ENCODE data around the gene RNF125. TPM values are rescaled to one million over a fixed set of nuclear protein-coding genes. Genes with fewer than 3 reads are reported as not detected.

The RNF125 gene
- total RNA-seq, 6 experiments from 2014 or later: 2.9 to 14.1 (median 5.8) TPM

DNA sequence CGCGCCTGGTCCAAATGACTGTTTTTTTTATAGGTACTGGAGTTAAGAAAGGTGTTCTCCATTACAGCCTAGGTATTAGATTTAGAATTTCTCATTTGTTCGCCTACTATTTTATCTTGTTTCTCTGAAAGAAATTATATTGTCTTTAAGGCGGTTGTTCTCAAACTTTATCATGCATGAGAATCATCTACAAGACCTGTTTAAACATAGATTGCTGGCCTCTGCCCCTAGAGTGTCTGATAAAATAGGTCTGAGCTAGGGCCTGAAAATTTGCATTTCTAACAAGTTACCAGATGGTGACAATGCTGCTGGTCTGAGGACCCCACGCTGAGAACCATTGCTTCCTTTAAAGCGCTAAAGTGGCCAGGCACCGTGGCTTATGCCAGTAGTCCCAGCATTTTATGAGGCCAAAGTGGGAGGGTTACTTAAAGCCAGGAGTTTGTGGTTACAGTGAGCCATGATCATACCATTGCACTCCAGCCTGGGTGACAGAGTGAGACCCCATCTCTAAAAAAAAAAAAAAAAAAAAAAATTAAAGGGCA lies 39.1 kb downstream of the RNF125 start:
- peaks cover 0 to 6% (median 0%) of the 10 kb centered on the region in 4 donors for H3K4me1 ChIP-seq
- H3K27me3 ChIP-seq: no peaks in the 10 kb centered on the region
- no peak overlapping the region for H3K4me3 ChIP-seq
- DNase-seq (no peak), ATAC-seq (no peak)
- no peaks in the 10 kb centered on the region for H3K9me3 ChIP-seq
- H3K36me3 ChIP-seq: no peaks in the 10 kb centered on the region
- no peak overlapping the region for H3K27ac ChIP-seq
- intact Hi-C loops (cut with DNase I): no loop called here
- 88% methylated on average over 7 of the region's 7 CpGs for WGBS (ENCODE audit: insufficient coverage, low coverage, low lambda C conversion rate, missing lambda C conversion rate)
- TF ChIP-seq, protein P1, sequence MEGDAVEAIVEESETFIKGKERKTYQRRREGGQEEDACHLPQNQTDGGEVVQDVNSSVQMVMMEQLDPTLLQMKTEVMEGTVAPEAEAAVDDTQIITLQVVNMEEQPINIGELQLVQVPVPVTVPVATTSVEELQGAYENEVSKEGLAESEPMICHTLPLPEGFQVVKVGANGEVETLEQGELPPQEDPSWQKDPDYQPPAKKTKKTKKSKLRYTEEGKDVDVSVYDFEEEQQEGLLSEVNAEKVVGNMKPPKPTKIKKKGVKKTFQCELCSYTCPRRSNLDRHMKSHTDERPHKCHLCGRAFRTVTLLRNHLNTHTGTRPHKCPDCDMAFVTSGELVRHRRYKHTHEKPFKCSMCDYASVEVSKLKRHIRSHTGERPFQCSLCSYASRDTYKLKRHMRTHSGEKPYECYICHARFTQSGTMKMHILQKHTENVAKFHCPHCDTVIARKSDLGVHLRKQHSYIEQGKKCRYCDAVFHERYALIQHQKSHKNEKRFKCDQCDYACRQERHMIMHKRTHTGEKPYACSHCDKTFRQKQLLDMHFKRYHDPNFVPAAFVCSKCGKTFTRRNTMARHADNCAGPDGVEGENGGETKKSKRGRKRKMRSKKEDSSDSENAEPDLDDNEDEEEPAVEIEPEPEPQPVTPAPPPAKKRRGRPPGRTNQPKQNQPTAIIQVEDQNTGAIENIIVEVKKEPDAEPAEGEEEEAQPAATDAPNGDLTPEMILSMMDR (IDR thresholded peaks at IDR 0.05): no peak
- TF ChIP-seq POLR2A (IDR thresholded peaks at IDR 0.05): no peak

DNA sequence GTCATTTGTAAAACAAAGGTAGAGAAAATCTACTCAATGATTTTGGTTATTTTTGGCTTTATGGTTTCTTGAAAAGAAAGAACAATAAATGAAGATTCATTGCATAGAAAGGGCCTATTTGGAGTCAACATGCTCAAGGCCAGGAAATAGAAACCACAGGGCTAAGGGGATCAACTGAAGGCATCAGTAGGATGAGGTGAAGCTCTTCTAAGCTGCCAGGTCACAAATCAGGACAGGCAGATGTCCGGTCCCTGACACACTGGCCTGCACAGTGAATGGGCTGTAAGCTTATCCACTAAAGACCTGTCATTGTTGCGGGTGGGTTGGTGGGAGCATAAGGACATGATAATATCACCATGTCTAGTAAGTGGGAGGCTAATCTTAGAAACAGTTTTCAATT lies 41.4 kb downstream of the RNF125 start:
- no peaks in the 10 kb centered on the region for H3K36me3 ChIP-seq
- DNase-seq (no peak), ATAC-seq (no peak)
- H3K9me3 ChIP-seq: no peaks in the 10 kb centered on the region
- H3K27ac ChIP-seq: no peak overlapping the region
- WGBS (ENCODE audit: insufficient coverage, low coverage, low lambda C conversion rate, missing lambda C conversion rate): no CpG with 5 or more reads among the region's 2 CpGs
- intact Hi-C loops (cut with DNase I): no loop called here
- H3K4me1 ChIP-seq: peaks cover 0 to 6% (median 0%) of the 10 kb centered on the region in 4 donors
- no peak overlapping the region for H3K4me3 ChIP-seq
- no peaks in the 10 kb centered on the region for H3K27me3 ChIP-seq
- no peak for TF ChIP-seq POLR2A (IDR thresholded peaks at IDR 0.05)
- TF ChIP-seq, protein P1 (IDR thresholded peaks at IDR 0.05): no peak

DNA sequence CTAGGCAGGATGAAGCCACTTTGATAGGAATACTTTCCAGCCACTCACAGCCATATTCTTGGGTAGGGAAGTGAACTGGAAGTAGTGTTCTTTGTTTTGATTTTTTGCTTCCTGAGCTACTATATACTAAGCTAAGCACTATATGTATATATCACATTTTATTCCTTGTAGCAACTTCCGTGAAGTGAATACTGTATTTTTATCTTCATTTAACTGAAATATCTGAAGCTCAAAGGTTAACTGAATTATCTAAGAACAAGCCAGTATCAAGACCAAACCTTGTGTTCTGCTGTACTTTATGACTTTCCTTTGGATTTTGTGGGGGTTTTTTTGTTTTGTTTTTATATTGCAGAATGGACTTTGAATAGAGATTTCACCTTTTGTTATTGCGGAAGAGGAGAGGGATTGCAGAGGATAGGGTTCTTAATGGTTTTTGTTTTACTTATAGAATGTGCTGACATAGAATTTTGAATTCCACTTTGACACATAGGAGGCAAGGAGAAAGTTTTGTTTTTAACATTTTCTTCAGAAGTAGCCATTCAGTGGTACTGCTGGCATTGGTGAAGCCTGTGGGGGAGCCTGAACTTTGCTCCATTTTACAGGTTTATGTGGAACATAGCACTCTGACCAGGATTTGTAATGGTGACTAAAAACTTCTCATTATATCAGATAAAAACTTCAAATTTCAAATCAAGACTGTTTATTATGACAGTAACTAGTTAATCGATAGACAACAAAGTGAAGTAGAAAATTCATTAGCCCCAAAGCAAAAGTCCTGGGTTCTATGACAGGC lies 48.9 kb downstream of the RNF125 start:
- DNase-seq (no peak), ATAC-seq (peak; percentile 40 to 74 (median 54))
- Histone ChIP-seq H3K36me3 (peaks cover 0 to 5% (median 0%) of the 10 kb centered on the region in 4 donors), H3K4me1 (peaks cover 0 to 8% (median 3%) of the 10 kb centered on the region in 4 donors), H3K27me3 (no peaks in the 10 kb centered on the region), H3K4me3 (no peak overlapping the region), H3K27ac (peak overlapping the region in 1 of 3 donors; percentile 5), H3K9me3 (no peaks in the 10 kb centered on the region)
- TF ChIP-seq, protein P1 (IDR thresholded peaks at IDR 0.05): no peak
- no peak for TF ChIP-seq POLR2A (IDR thresholded peaks at IDR 0.05)
- 50% methylated on average over 3 of the region's 3 CpGs for WGBS (ENCODE audit: insufficient coverage, low coverage, low lambda C conversion rate, missing lambda C conversion rate)
- intact Hi-C loops (cut with DNase I): no loop called here

DNA sequence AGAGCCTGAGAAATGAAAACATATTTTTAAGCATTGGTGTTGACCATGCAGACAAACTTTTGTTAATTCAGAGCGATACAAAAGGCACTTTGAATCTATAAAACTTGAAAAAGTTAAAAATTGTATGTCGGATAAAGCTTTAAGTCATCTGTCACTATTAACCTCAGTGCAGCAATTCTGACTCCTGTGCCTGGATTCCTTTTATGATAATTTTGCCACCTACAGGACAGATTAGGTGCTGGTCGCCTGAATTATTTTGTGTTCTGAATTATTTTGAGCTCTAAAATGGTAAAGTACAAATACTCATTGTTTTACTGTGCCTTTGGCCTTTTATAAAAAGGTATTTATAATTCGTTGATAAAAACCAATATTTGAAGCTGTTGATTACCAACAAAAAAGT lies 53.7 kb downstream of the RNF125 start:
- Histone ChIP-seq H3K36me3 (peaks cover 0 to 5% (median 0%) of the 10 kb centered on the region in 4 donors), H3K27me3 (no peaks in the 10 kb centered on the region), H3K27ac (no peak overlapping the region), H3K4me3 (no peak overlapping the region), H3K9me3 (no peaks in the 10 kb centered on the region), H3K4me1 (peaks cover 0 to 8% (median 3%) of the 10 kb centered on the region in 4 donors)
- intact Hi-C loops (cut with DNase I): no loop called here
- ATAC-seq (peak in 3 of 4 donors; percentile 52 to 77 (median 53)), DNase-seq (no peak)
- no peak for TF ChIP-seq POLR2A (IDR thresholded peaks at IDR 0.05)
- TF ChIP-seq, protein P1 (IDR thresholded peaks at IDR 0.05): peak; percentile 41 to 49 (median 46)
- WGBS (ENCODE audit: insufficient coverage, low coverage, low lambda C conversion rate, missing lambda C conversion rate): 44% methylated on average over 4 of the region's 4 CpGs

Data from right lobe of liver (tissue), 6 donors.